GM12875 (cell line): Measurements from ENCODE around the gene LIAS.

Experiments
- H3K4me3 ChIP-seq: one replicate; pipeline ENCODE4 v1.5.1; 2011; ENCODE audit warnings: low read depth, low read length, control low read depth
- CTCF ChIP-seq: IDR thresholded peaks from 2 replicates; pipeline ENCODE4 v1.5.1; 2011; ENCODE audit warnings: low read depth, mild to moderate bottlenecking, control low read depth, inconsistent platforms, low read length, moderate library complexity, borderline replicate concordance; ENCODE audit not compliant: insufficient read depth

Gene LIAS

GRCh38 chr4:39429476-39430334 lies 29.2 kb upstream of the LIAS start:
- no peak for TF ChIP-seq CTCF
- no peak overlapping the region for H3K4me3 ChIP-seq

GRCh38 chr4:39433878-39434492 lies 24.9 kb upstream of the LIAS start:
- TF ChIP-seq CTCF, result no peak
- H3K4me3 ChIP-seq, result no peak overlapping the region

- no peak for TF ChIP-seq CTCF
- H3K4me3 ChIP-seq, result no peak overlapping the region
These were observed 22.9 kb upstream of the LIAS start for GRCh38 chr4:39435659-39436563.

GRCh38 chr4:39441593-39441992 lies 17.3 kb upstream of the LIAS start:
- TF ChIP-seq CTCF, result no peak
- no peak overlapping the region for H3K4me3 ChIP-seq

- H3K4me3 ChIP-seq, result no peak overlapping the region
- TF ChIP-seq CTCF, result no peak
These were observed 15.9 kb upstream of the LIAS start for GRCh38 chr4:39442998-39443397.

- no peak for TF ChIP-seq CTCF
- H3K4me3 ChIP-seq, result no peak overlapping the region
These were observed 12.4 kb upstream of the LIAS start for GRCh38 chr4:39446483-39446841.
